NCI-H510A treated with DMSO at 0.1 percent for 48 hours (cell line): Measurements from ENCODE around the gene PLXDC1.

ENCODE experiments used
- DNase-seq: peaks from one replicate; lab custom pipeline; 2025; lab: John Stamatoyannopoulos, UW

Gene PLXDC1

GRCh38 chr17:39097150-39097519 lies 54.3 kb downstream of the PLXDC1 start:
- no peak for DNase-seq

GRCh38 chr17:39096508-39097149 lies 54.8 kb downstream of the PLXDC1 start:
- peak; percentile 14 for DNase-seq

GRCh38 chr17:39095309-39095686 lies 56.1 kb downstream of the PLXDC1 start:
- no peak for DNase-seq

- no peak for DNase-seq
Observed at GRCh38 chr17:39094607-39095308, 56.7 kb downstream of the PLXDC1 start.

GRCh38 chr17:39092692-39093230 lies 58.7 kb downstream of the PLXDC1 start:
- no peak for DNase-seq

GRCh38 chr17:39090908-39091665 lies 60.4 kb downstream of the PLXDC1 start:
- DNase-seq, result no peak

- DNase-seq, result no peak
Observed at GRCh38 chr17:39090400-39090799, 61.0 kb downstream of the PLXDC1 start.

GRCh38 chr17:39084558-39084957 lies 66.9 kb downstream of the PLXDC1 start:
- DNase-seq, result no peak

- DNase-seq, result no peak
Observed at GRCh38 chr17:39083270-39083669, 68.2 kb downstream of the PLXDC1 start.

- no peak for DNase-seq
Observed at GRCh38 chr17:39082482-39082881, 69.0 kb downstream of the PLXDC1 start.

GRCh38 chr17:39081851-39082250 lies 69.6 kb downstream of the PLXDC1 start:
- no peak for DNase-seq

- DNase-seq, result no peak
Observed at GRCh38 chr17:39080421-39081078, 70.9 kb downstream of the PLXDC1 start.

GRCh38 chr17:39079836-39080235 lies 71.6 kb downstream of the PLXDC1 start:
- DNase-seq, result no peak

- DNase-seq, result no peak
Observed at GRCh38 chr17:39077866-39078265, 73.6 kb downstream of the PLXDC1 start.

- no peak for DNase-seq
Observed at GRCh38 chr17:39077252-39077651, 74.2 kb downstream of the PLXDC1 start.

GRCh38 chr17:39074676-39075075 lies 76.8 kb downstream of the PLXDC1 start:
- DNase-seq, result no peak

- no peak for DNase-seq
Observed at GRCh38 chr17:39073916-39074315, 77.5 kb downstream of the PLXDC1 start.

GRCh38 chr17:39073353-39073752 lies 78.1 kb downstream of the PLXDC1 start:
- DNase-seq, result no peak

GRCh38 chr17:39071573-39071972 lies 79.9 kb downstream of the PLXDC1 start:
- no peak for DNase-seq

- DNase-seq, result peak; percentile 31
Observed at GRCh38 chr17:39069114-39069756, 82.2 kb downstream of the PLXDC1 start.

- DNase-seq, result no peak
Observed at GRCh38 chr17:39064819-39065218, 86.6 kb downstream of the PLXDC1 start.

GRCh38 chr17:39064374-39064773 lies 87.1 kb downstream of the PLXDC1 start:
- DNase-seq, result no peak
